Spinal cord (tissue), 10 donors: ENCODE data around the gene PABPC1L2A. TPM values are rescaled to one million over a fixed set of nuclear protein-coding genes. Genes with fewer than 3 reads are reported as not detected.
"Not testable (repeated sequence)": the region's sequence is repeated elsewhere in the genome, so short reads cannot be mapped to it uniquely, and the experiment has no call there.

ENCODE experiments used
- DNase-seq, 6 donors: peaks; one replicate each; pipeline versions ENCODE4 v3.0.0 to v3.0.0-alpha.2; 2013 to 2015; ENCODE audit warnings: low spot score in 6 of 6, low read depth in 4 of 6
- H3K27ac ChIP-seq: one replicate; pipeline ENCODE4 v1.5.1; 2013; ENCODE audit warnings: low read depth, low read length, control low read depth
- H3K27me3 ChIP-seq: one replicate; pipeline ENCODE4 v1.6.1; 2013; ENCODE audit warnings: low read length; ENCODE audit not compliant: control insufficient read depth, insufficient read depth
- H3K36me3 ChIP-seq: one replicate; pipeline ENCODE4 v1.6.1; 2013; ENCODE audit warnings: low read length; ENCODE audit not compliant: control insufficient read depth, insufficient read depth
- H3K4me1 ChIP-seq: one replicate; pipeline ENCODE4 v1.6.1; 2013; ENCODE audit warnings: low read length; ENCODE audit not compliant: control insufficient read depth, insufficient read depth
- H3K4me3 ChIP-seq: one replicate; pipeline ENCODE4 v1.5.1; 2013; ENCODE audit warnings: low read depth, low read length, control low read depth
- H3K9me3 ChIP-seq: one replicate; pipeline ENCODE4 v1.6.1; 2013; ENCODE audit warnings: low read length; ENCODE audit not compliant: control insufficient read depth, insufficient read depth
- WGBS: methylation state at CpG from one replicate; pipeline ENCODE4 v1.1.5; 2013; ENCODE audit warnings: missing lambda C conversion rate; ENCODE audit not compliant: insufficient coverage; 5-methylcytosine and 5-hydroxymethylcytosine counted together
- polyA plus RNA-seq, 2 donors: library from polyadenylated mRNA; unstranded; fragments of 120-200 nt; gene quantifications; one replicate each; pipeline ENCODE4 v1.2.1, GENCODE V29; 2013; ENCODE audit not compliant: insufficient read length in 2 of 2
- total RNA-seq, 2 donors: library from RNA; depleted of rRNA in 1 of 2; stranded (reverse); fragments of 120-200 nt in 1 of 2; fragments of >200 nt in 1 of 2; gene quantifications; one replicate each; pipeline versions ENCODE4 v1.2.3 to v1.2.4, GENCODE V29; 2013 to 2014
- donor health status: healthy.

The PABPC1L2A gene
- total and polyA plus RNA-seq, 4 donors = 1.7 to 12.6 (median 8.1) TPM

- Histone ChIP-seq H3K27ac (no peak overlapping the region), H3K36me3 (no peaks in the 10 kb centered on the region), H3K4me3 (no peak overlapping the region), H3K27me3 (no peaks in the 10 kb centered on the region), H3K4me1 (no peaks in the 10 kb centered on the region), H3K9me3 (peaks cover 1% of the 10 kb centered on the region)
- DNase-seq = no peak
- 94% methylated on average over 39 of the region's 44 CpGs for WGBS
Observed at GRCh38 chrX:73068467-73069364, 10.6 kb downstream of the PABPC1L2A start.

DNA sequence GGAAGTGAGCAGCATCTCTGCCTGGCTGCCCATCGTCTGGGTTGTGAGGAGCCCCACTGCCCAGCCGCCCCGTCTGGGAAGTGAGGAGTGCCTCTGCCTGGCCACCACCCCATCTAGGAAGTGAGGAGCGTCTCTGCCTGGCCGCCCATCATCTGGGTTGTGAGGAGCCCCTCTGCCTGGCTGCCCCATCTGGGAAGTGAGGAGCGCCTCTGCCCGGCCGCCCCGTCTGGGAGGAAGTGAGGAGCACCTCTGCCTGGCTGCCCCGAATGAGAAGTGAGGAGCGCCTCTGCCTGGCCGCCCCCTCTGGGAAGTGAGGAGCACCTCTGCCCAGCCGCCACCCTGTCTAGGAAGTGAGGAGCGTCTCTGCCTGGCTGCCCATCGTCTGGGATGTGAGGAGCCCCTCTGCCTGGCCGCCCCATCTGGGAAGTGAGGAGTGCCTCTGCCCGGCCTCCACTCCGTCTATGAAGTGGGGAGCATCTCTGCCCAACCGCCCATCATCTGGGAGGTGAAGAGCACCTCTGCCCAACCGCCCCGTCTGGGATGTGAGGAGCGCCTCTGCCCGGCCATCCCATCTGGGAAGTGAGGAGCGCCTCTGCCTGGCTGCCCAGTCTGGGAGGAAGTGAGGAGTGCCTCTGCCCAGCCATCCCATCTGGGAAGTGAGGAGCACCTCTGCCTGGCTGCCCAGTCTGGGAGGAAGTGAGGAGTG, 11.4 kb downstream of the PABPC1L2A start:
- 94% methylated on average over 23 of the region's 24 CpGs for whole genome bisulfite sequencing
- H3K36me3 ChIP-seq, H3K4me3 ChIP-seq, H3K4me1 ChIP-seq, H3K27ac ChIP-seq, DNase-seq, H3K27me3 ChIP-seq, H3K9me3 ChIP-seq: not testable (repeated sequence)

DNA sequence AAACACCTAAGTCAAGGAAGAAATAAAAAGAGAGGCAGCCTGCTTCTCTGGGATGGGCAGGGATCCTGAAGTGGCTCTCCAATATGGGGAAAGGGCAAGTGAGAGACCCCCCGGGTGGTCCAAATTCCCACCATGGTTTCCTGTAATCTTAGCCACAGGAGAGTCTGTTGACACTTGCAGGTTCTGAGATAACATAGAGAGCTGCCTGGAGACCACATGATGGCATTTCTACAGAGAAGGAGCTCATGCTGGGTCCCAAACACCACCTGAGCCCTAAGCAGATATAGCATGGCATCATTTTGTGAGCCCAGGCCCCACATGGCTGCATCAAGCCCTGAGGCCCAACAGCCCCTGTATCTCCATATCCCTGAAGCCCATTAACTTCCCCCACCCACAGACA, 50.4 kb downstream of the PABPC1L2A start:
- no peak overlapping the region for H3K4me3 ChIP-seq

More for the DNA sequence above, 50.4 kb downstream of the PABPC1L2A start:
- no peak for DNase-seq
- Histone ChIP-seq H3K4me1 (no peaks in the 10 kb centered on the region), H3K27ac (no peak overlapping the region), H3K36me3 (no peaks in the 10 kb centered on the region), H3K27me3 (no peaks in the 10 kb centered on the region), H3K9me3 (no peaks in the 10 kb centered on the region)
- WGBS = no CpG with 5 or more reads among the region's 1 CpG

Other genes with a start within 250 kb of the PABPC1L2A start
- gene FAM236C, start 166.9 kb downstream of the PABPC1L2A start, total RNA-seq = not detected
- gene FAM236C, start 166.9 kb downstream of the PABPC1L2A start, polyA plus RNA-seq = not detected
- gene FAM236A, start 141.3 kb downstream of the PABPC1L2A start, total RNA-seq = not detected
- 1 to 10 TPM; 1.8 TPM for gene FAM236A, start 141.3 kb downstream of the PABPC1L2A start, polyA plus RNA-seq
- under 1 TPM in 1 of 2 donors, not detected in 1; 0.55 TPM for gene DMRTC1, start 135.7 kb downstream of the PABPC1L2A start, total RNA-seq
- gene DMRTC1, start 135.7 kb downstream of the PABPC1L2A start, polyA plus RNA-seq = 1 to 10 TPM; 1.0 to 1.5 TPM
- 1 to 10 TPM in 1 of 2 donors, under 1 TPM in 1; 0.72 to 1.3 TPM for gene PABPC1L2B, start 76.6 kb downstream of the PABPC1L2A start, total RNA-seq
- 10 to 100 TPM; 14.1 to 17.2 TPM for gene PABPC1L2B, start 76.6 kb downstream of the PABPC1L2A start, polyA plus RNA-seq
- 10 to 100 TPM; 18.0 to 57.0 TPM for gene NAP1L2, start 135.3 kb upstream of the PABPC1L2A start, total RNA-seq
- gene NAP1L2, start 135.3 kb upstream of the PABPC1L2A start, polyA plus RNA-seq = 10 to 100 TPM; 74.7 to 92.4 TPM